Mesendoderm (in vitro differentiated cells): ENCODE results near the gene SUCO. TPM values are rescaled to one million over a fixed set of nuclear protein-coding genes. Genes with fewer than 3 reads are reported as not detected.

Experiments
- DNase-seq: peaks from one replicate; pipeline ENCODE4 v3.0.0; 2013
- H2AK5ac ChIP-seq: 2 replicates; pipeline ENCODE4 v1.6.1; 2013; ENCODE audit warnings: low read length, inconsistent platforms
- H2BK120ac ChIP-seq: 2 replicates; pipeline ENCODE4 v1.6.1; 2013; ENCODE audit warnings: low read depth, mild to moderate bottlenecking, low read length, moderate library complexity, mixed read lengths
- H2BK15ac ChIP-seq: replicated peaks from 2 replicates; pipeline ENCODE4 v1.6.1; 2013; ENCODE audit warnings: low read depth, mild to moderate bottlenecking, moderate library complexity
- H2BK5ac ChIP-seq: 2 replicates; pipeline ENCODE4 v1.6.1; 2013; ENCODE audit warnings: low read length, inconsistent platforms
- H3K18ac ChIP-seq: 2 replicates; pipeline ENCODE4 v1.6.1; 2013; ENCODE audit warnings: mild to moderate bottlenecking, low read length, mixed read lengths
- H3K23ac ChIP-seq: one replicate; pipeline ENCODE4 v1.6.1; 2013; ENCODE audit warnings: low read length
- H3K27ac ChIP-seq: 2 replicates; pipeline ENCODE4 v1.5.1; 2013; ENCODE audit warnings: low read depth, mild to moderate bottlenecking, inconsistent platforms, low read length, moderate library complexity
- H3K27me3 ChIP-seq: 2 replicates; pipeline ENCODE4 v1.6.1; 2013; ENCODE audit warnings: low read length, control low read depth, mild to moderate bottlenecking, inconsistent platforms; ENCODE audit not compliant: insufficient read depth, poor library complexity
- H3K36me3 ChIP-seq: 2 replicates; pipeline ENCODE4 v1.6.1; 2013; ENCODE audit warnings: low read length, inconsistent platforms; ENCODE audit not compliant: control insufficient read depth, insufficient read depth
- H3K4ac ChIP-seq: one replicate; pipeline ENCODE4 v1.6.1; 2013; ENCODE audit warnings: low read depth, mild to moderate bottlenecking, low read length, moderate library complexity
- H3K4me1 ChIP-seq: 2 replicates; pipeline ENCODE4 v1.6.1; 2013; ENCODE audit warnings: low read depth, low read length, inconsistent platforms; ENCODE audit not compliant: control insufficient read depth
- H3K4me2 ChIP-seq: 2 replicates; pipeline ENCODE4 v1.6.1; 2013; ENCODE audit warnings: low read length
- H3K4me3 ChIP-seq: 2 replicates; pipeline ENCODE4 v1.5.1; 2013; ENCODE audit warnings: mild to moderate bottlenecking, low read length
- H3K56ac ChIP-seq: one replicate; pipeline ENCODE4 v1.6.1; 2013; ENCODE audit warnings: low read length
- H3K79me1 ChIP-seq: 2 replicates; pipeline ENCODE4 v1.6.1; 2013; ENCODE audit warnings: low read length, inconsistent platforms
- H3K79me2 ChIP-seq: 2 replicates; pipeline ENCODE4 v1.6.1; 2013; ENCODE audit warnings: mild to moderate bottlenecking, low read length; ENCODE audit not compliant: control insufficient read depth, insufficient read depth
- H3K9ac ChIP-seq: 2 replicates; pipeline ENCODE4 v1.6.1; 2013; ENCODE audit warnings: low read length, inconsistent platforms
- H4K5ac ChIP-seq: one replicate; pipeline ENCODE4 v1.6.1; 2013; ENCODE audit warnings: low read length
- H4K8ac ChIP-seq: one replicate; pipeline ENCODE4 v1.6.1; 2013; ENCODE audit warnings: low read depth, mild to moderate bottlenecking, control low read depth, low read length, moderate library complexity
- WGBS: extraction: QIAGEN DNeasy Blood & Tissue Kit; methylation state at CpG from one replicate; pipeline ENCODE4 v1.1.7; 2013; ENCODE audit warnings: low lambda C conversion rate, missing lambda C conversion rate; ENCODE audit not compliant: insufficient coverage; ENCODE audit errors: extremely low coverage; 5-methylcytosine and 5-hydroxymethylcytosine counted together
- small RNA-seq: library from polyadenylated mRNA; stranded (forward); fragments of <200 nt; extraction: miRNeasy Mini kit (QIAGEN cat#:217004); gene quantifications from one replicate; pipeline ENCODE3, GENCODE V24; 2013; ENCODE audit not compliant: insufficient read depth

Gene SUCO

GRCh38 chr1:172661107-172661506 lies 128.2 kb downstream of the SUCO start:
- H2BK5ac ChIP-seq, result no peak overlapping the region
- no peaks in the 10 kb centered on the region for H3K36me3 ChIP-seq
- no peaks in the 10 kb centered on the region for H3K79me2 ChIP-seq
- H3K4me1 ChIP-seq, result no peaks in the 10 kb centered on the region
- H3K56ac ChIP-seq, result no peak overlapping the region
- H2BK120ac ChIP-seq, result no peak overlapping the region
- no peak overlapping the region for H3K4me2 ChIP-seq
- H2AK5ac ChIP-seq, result no peak overlapping the region
- WGBS, result no CpG with 5 or more reads among the region's 3 CpGs
- no peaks in the 10 kb centered on the region for H3K79me1 ChIP-seq
- no peaks in the 10 kb centered on the region for H3K27me3 ChIP-seq
- no peak overlapping the region for H3K4ac ChIP-seq
- H4K8ac ChIP-seq, result no peak overlapping the region
- H3K9ac ChIP-seq, result no peak overlapping the region
- H2BK15ac ChIP-seq, result no peak overlapping the region
- H3K4me3 ChIP-seq, result no peak overlapping the region
- DNase-seq, result no peak
- no peak overlapping the region for H4K5ac ChIP-seq
- H3K18ac ChIP-seq, result no peak overlapping the region
- no peak overlapping the region for H3K23ac ChIP-seq
- no peak overlapping the region for H3K27ac ChIP-seq

Small RNA genes within 50 kb of the gene (small RNA-seq; reads per million reads assigned to genes)
- gene RNU6-693P, result not detected
